ENCODE data around the gene MFAP2.

GRCh38 chr1:17023573-17023972 lies 43.2 kb upstream of the MFAP2 start:
- TF ChIP-seq CTCF (IDR thresholded peaks at IDR 0.05) (no peak), POLR2AphosphoS5 (IDR thresholded peaks at IDR 0.05) (no peak), POLR2A (IDR thresholded peaks at IDR 0.05) (no peak)
